ENCODE data around the gene IDI1.
"Not testable (repeated sequence)": the region's sequence is repeated elsewhere in the genome, so short reads cannot be mapped to it uniquely, and the experiment has no call there.

Gene IDI1

GRCh38 chr10:1083581-1083980 is 34.7 kb upstream of the IDI1 start:
- Histone ChIP-seq H3K4me3 (ENCODE audit: low read length) (no peak overlapping the region), H3K4me1 (ENCODE audit: control insufficient read depth, insufficient read depth, low read length) (no peaks in the 10 kb centered on the region), H3K27me3 (ENCODE audit: control insufficient read depth, insufficient read depth, low read length) (no peaks in the 10 kb centered on the region), H3K9ac (ENCODE audit: low read length) (no peak overlapping the region), H3K36me3 (ENCODE audit: control insufficient read depth, insufficient read depth, low read length) (peaks cover 33% of the 10 kb centered on the region), H3K27ac (ENCODE audit: low read depth, low read length) (no peak overlapping the region)

DNA sequence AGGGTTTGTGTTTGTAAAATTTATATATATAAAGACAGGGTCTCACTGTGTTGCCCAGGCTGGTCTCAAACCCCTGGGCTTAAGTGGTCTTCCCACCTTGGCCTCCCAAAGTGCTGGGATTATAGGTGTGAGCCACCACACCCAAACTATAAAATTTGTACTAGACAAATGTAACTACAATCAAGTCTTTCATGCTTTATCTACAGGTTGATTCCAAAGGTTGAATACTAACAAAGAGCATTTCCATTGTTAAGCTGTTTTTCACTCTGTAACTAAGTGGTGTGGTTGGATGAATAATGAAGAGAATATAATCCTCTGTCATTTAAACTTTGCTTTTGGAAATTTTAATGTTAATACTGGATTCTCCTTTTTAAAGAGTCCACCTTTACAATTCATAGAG is 29.7 kb upstream of the IDI1 start:
- H3K4me1 ChIP-seq (ENCODE audit: control insufficient read depth, insufficient read depth, low read length), result no peaks in the 10 kb centered on the region
- no peak overlapping the region for H3K9ac ChIP-seq (ENCODE audit: low read length)
- H3K36me3 ChIP-seq (ENCODE audit: control insufficient read depth, insufficient read depth, low read length), result peaks cover 16% of the 10 kb centered on the region
- H3K27ac ChIP-seq (ENCODE audit: low read depth, low read length), result no peak overlapping the region
- no peaks in the 10 kb centered on the region for H3K27me3 ChIP-seq (ENCODE audit: control insufficient read depth, insufficient read depth, low read length)
- no peak overlapping the region for H3K4me3 ChIP-seq (ENCODE audit: low read length)

GRCh38 chr10:1074748-1075308 is 25.9 kb upstream of the IDI1 start:
- no peaks in the 10 kb centered on the region for H3K4me1 ChIP-seq (ENCODE audit: control insufficient read depth, insufficient read depth, low read length)
- no peak overlapping the region for H3K27ac ChIP-seq (ENCODE audit: low read depth, low read length)
- no peak overlapping the region for H3K4me3 ChIP-seq (ENCODE audit: low read length)
- H3K36me3 ChIP-seq (ENCODE audit: control insufficient read depth, insufficient read depth, low read length), result peaks cover 5% of the 10 kb centered on the region
- no peaks in the 10 kb centered on the region for H3K27me3 ChIP-seq (ENCODE audit: control insufficient read depth, insufficient read depth, low read length)
- no peak overlapping the region for H3K9ac ChIP-seq (ENCODE audit: low read length)

- no peaks in the 10 kb centered on the region for H3K4me1 ChIP-seq (ENCODE audit: control insufficient read depth, insufficient read depth, low read length)
- peaks cover 5% of the 10 kb centered on the region for H3K36me3 ChIP-seq (ENCODE audit: control insufficient read depth, insufficient read depth, low read length)
- no peaks in the 10 kb centered on the region for H3K27me3 ChIP-seq (ENCODE audit: control insufficient read depth, insufficient read depth, low read length)
- no peak overlapping the region for H3K9ac ChIP-seq (ENCODE audit: low read length)
- no peak overlapping the region for H3K4me3 ChIP-seq (ENCODE audit: low read length)
- H3K27ac ChIP-seq (ENCODE audit: low read depth, low read length), result no peak overlapping the region
Observed at GRCh38 chr10:1074052-1074747, 25.3 kb upstream of the IDI1 start.

GRCh38 chr10:1070919-1071318 is 22.0 kb upstream of the IDI1 start:
- H3K4me1 ChIP-seq (ENCODE audit: control insufficient read depth, insufficient read depth, low read length), result no peaks in the 10 kb centered on the region
- no peaks in the 10 kb centered on the region for H3K27me3 ChIP-seq (ENCODE audit: control insufficient read depth, insufficient read depth, low read length)
- no peak overlapping the region for H3K4me3 ChIP-seq (ENCODE audit: low read length)
- peaks cover 5% of the 10 kb centered on the region for H3K36me3 ChIP-seq (ENCODE audit: control insufficient read depth, insufficient read depth, low read length)
- H3K27ac ChIP-seq (ENCODE audit: low read depth, low read length), result no peak overlapping the region
- H3K9ac ChIP-seq (ENCODE audit: low read length), result no peak overlapping the region

DNA sequence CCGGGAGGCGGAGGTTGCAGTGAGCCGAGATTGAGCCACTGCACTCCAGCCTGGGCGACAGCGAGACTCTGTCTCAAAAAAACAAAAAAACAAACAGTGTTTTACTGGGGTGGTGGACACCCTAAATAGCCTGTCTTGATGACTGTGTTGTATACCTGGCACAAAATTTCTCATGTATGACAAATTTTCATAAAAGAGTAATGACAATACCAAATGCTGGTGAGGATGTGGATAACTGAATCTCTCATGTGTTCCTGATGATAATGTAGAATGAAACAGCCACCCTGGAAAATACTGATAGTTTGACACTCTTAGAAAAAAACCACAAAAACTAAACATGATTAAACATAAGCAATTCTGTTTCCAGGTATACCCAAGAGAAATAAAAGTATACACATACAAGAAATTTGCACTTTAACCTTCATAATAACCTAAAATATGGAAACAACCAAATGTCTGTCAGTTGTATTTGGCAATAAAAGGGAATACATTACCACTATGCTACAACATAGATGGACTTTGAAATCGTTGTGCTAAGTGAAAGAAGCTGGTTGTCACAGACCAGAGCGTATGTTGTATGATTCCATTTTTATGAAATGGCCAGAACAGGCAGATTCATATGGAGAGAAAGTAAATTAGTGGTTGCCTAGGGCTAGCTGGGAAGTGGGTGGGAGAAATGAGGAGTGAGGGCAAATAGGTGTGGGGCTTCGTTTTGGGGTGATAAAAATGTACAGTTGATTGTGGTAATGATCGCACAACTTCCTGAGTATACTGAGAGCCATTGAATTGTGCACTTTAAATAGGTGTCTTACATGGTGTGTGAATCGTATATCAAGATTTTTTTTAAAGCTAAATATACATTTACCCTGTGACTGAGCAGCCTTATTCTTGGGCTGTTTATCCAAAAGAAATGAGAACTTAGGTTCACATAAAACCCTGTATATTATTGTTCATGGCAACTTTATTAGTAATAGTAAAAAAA is 19.8 kb upstream of the IDI1 start:
- no peak overlapping the region for H3K27ac ChIP-seq (ENCODE audit: low read depth, low read length)
- H3K4me3 ChIP-seq (ENCODE audit: low read length), result no peak overlapping the region
- peaks cover 3% of the 10 kb centered on the region for H3K36me3 ChIP-seq (ENCODE audit: control insufficient read depth, insufficient read depth, low read length)
- no peak overlapping the region for H3K9ac ChIP-seq (ENCODE audit: low read length)
- no peaks in the 10 kb centered on the region for H3K4me1 ChIP-seq (ENCODE audit: control insufficient read depth, insufficient read depth, low read length)
- no peaks in the 10 kb centered on the region for H3K27me3 ChIP-seq (ENCODE audit: control insufficient read depth, insufficient read depth, low read length)

GRCh38 chr10:1066734-1067133 is 17.8 kb upstream of the IDI1 start:
- H3K4me3 ChIP-seq (ENCODE audit: low read length); H3K9ac ChIP-seq (ENCODE audit: low read length); H3K36me3 ChIP-seq (ENCODE audit: control insufficient read depth, insufficient read depth, low read length); H3K27ac ChIP-seq (ENCODE audit: low read depth, low read length); H3K27me3 ChIP-seq (ENCODE audit: control insufficient read depth, insufficient read depth, low read length); H3K4me1 ChIP-seq (ENCODE audit: control insufficient read depth, insufficient read depth, low read length): not testable (repeated sequence)

GRCh38 chr10:1064964-1065247 is 16.0 kb upstream of the IDI1 start:
- Histone ChIP-seq H3K27ac (ENCODE audit: low read depth, low read length) (no peak overlapping the region), H3K27me3 (ENCODE audit: control insufficient read depth, insufficient read depth, low read length) (no peaks in the 10 kb centered on the region), H3K4me3 (ENCODE audit: low read length) (no peak overlapping the region), H3K36me3 (ENCODE audit: control insufficient read depth, insufficient read depth, low read length) (no peaks in the 10 kb centered on the region), H3K4me1 (ENCODE audit: control insufficient read depth, insufficient read depth, low read length) (no peaks in the 10 kb centered on the region), H3K9ac (ENCODE audit: low read length) (no peak overlapping the region)

DNA sequence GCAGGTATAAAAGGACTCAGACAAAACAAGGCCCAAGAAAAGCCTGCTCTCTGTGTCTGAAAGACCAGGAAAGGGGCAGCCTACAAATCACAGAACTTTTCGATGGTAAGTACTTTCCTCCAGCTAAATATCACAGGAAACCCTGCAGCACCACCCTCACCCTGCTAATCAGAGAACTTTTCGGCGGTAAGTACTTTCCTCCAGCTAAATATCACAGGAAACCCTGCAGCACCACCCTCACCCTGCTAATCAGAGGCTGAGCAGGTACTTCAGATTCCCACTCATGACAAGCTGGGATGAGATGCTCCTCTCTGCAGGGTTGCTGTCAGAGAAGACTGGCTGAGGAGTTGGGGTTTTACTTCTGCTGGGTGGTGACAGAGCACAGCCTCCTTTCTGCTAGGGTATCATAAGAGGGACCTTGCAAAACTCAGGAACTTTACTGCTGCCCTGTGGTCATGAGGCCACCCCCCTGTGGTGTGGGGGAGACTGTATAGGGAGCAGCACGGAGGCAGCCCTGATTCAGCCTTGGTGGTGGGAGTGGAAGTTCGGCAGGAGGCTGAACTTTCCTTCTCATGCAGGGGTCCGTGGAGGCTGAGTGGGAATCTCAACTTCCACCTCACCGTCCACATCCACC is 14.4 kb upstream of the IDI1 start:
- H3K27ac ChIP-seq (ENCODE audit: low read depth, low read length), result no peak overlapping the region
- no peak overlapping the region for H3K9ac ChIP-seq (ENCODE audit: low read length)
- no peak overlapping the region for H3K4me3 ChIP-seq (ENCODE audit: low read length)

GRCh38 chr10:1061930-1062774 is 13.2 kb upstream of the IDI1 start:
- Histone ChIP-seq H3K4me1 (ENCODE audit: control insufficient read depth, insufficient read depth, low read length) (peaks cover 4% of the 10 kb centered on the region), H3K27me3 (ENCODE audit: control insufficient read depth, insufficient read depth, low read length) (no peaks in the 10 kb centered on the region), H3K27ac (ENCODE audit: low read depth, low read length) (no peak overlapping the region)

More for the DNA sequence above, 14.4 kb upstream of the IDI1 start:
- H3K4me1 ChIP-seq (ENCODE audit: control insufficient read depth, insufficient read depth, low read length), result no peaks in the 10 kb centered on the region
- no peaks in the 10 kb centered on the region for H3K27me3 ChIP-seq (ENCODE audit: control insufficient read depth, insufficient read depth, low read length)
- no peaks in the 10 kb centered on the region for H3K36me3 ChIP-seq (ENCODE audit: control insufficient read depth, insufficient read depth, low read length)

GRCh38 chr10:1059902-1060301 is 11.0 kb upstream of the IDI1 start:
- Histone ChIP-seq H3K36me3 (ENCODE audit: control insufficient read depth, insufficient read depth, low read length) (peaks cover 5% of the 10 kb centered on the region), H3K27me3 (ENCODE audit: control insufficient read depth, insufficient read depth, low read length) (no peaks in the 10 kb centered on the region), H3K4me3 (ENCODE audit: low read length) (no peak overlapping the region), H3K4me1 (ENCODE audit: control insufficient read depth, insufficient read depth, low read length) (peaks cover 10% of the 10 kb centered on the region), H3K9ac (ENCODE audit: low read length) (no peak overlapping the region), H3K27ac (ENCODE audit: low read depth, low read length) (no peak overlapping the region)

More at GRCh38 chr10:1061930-1062774, 13.2 kb upstream of the IDI1 start:
- Histone ChIP-seq H3K9ac (ENCODE audit: low read length) (no peak overlapping the region), H3K36me3 (ENCODE audit: control insufficient read depth, insufficient read depth, low read length) (peaks cover 5% of the 10 kb centered on the region), H3K4me3 (ENCODE audit: low read length) (no peak overlapping the region)
